ENCODE results near the gene MYH4.

MYH4 gene

GRCh38 chr17:10447026-10447931 lies 22.1 kb downstream of the MYH4 start:
- Histone ChIP-seq H2BK12ac (ENCODE audit: low read length) (no peak overlapping the region), H4K12ac (ENCODE audit: low read depth, low read length) (no peak overlapping the region), H2BK120ac (ENCODE audit: insufficient read depth, low read length, poor library complexity) (no peak overlapping the region), H3K79me2 (ENCODE audit: control insufficient read depth, insufficient read depth, low read length, poor library complexity) (no peaks in the 10 kb centered on the region), H3K9ac (ENCODE audit: low read length) (no peak overlapping the region), H3K36me3 (ENCODE audit: control insufficient read depth in 1 of 2, insufficient read depth in 2 of 2, low read length in 2 of 2) (no peaks in the 10 kb centered on the region), H3K27me3 (ENCODE audit: insufficient read depth, low read length) (no peaks in the 10 kb centered on the region), H2BK5ac (ENCODE audit: low read depth, low read length, poor library complexity) (no peak overlapping the region), H3K27ac (ENCODE audit: low read depth, low read length) (no peak overlapping the region), H3K14ac (ENCODE audit: low read length) (no peak overlapping the region), H3K18ac (ENCODE audit: low read length) (no peak overlapping the region), H3K4ac (ENCODE audit: low read depth, low read length) (no peak overlapping the region), H3K23ac (ENCODE audit: low read length) (no peak overlapping the region), H3K79me1 (ENCODE audit: low read length) (no peaks in the 10 kb centered on the region), H2AFZ (ENCODE audit: insufficient read depth, low read length, poor library complexity) (no peak overlapping the region), H4K8ac (ENCODE audit: low read depth, low read length) (no peak overlapping the region), H3K4me2 (ENCODE audit: low read length) (no peak overlapping the region), H2AK5ac (ENCODE audit: low read length) (no peak overlapping the region), H3K4me1 (ENCODE audit: control insufficient read depth in 1 of 2, insufficient read depth in 2 of 2, low read length in 2 of 2) (no peaks in the 10 kb centered on the region), H3K9me3 (ENCODE audit: insufficient read depth, low read depth, low read length) (no peaks in the 10 kb centered on the region), H3K4me3 (ENCODE audit: low read depth, low read length) (no peak overlapping the region), H4K91ac (ENCODE audit: low read depth, low read length) (no peak overlapping the region)
- no peak for DNase-seq
- WGBS (ENCODE audit: extremely low coverage, insufficient coverage, insufficient read length), result no CpG with 5 or more reads among the region's 7 CpGs

- Histone ChIP-seq H3K4me2 (ENCODE audit: low read length) (no peak overlapping the region), H3K4me3 (ENCODE audit: low read depth, low read length) (no peak overlapping the region), H3K36me3 (ENCODE audit: control insufficient read depth in 1 of 2, insufficient read depth in 2 of 2, low read length in 2 of 2) (no peaks in the 10 kb centered on the region), H2BK5ac (ENCODE audit: low read depth, low read length, poor library complexity) (no peak overlapping the region), H4K8ac (ENCODE audit: low read depth, low read length) (no peak overlapping the region), H3K27ac (ENCODE audit: low read depth, low read length) (no peak overlapping the region), H3K14ac (ENCODE audit: low read length) (no peak overlapping the region), H3K4ac (ENCODE audit: low read depth, low read length) (no peak overlapping the region), H2AFZ (ENCODE audit: insufficient read depth, low read length, poor library complexity) (no peak overlapping the region), H3K18ac (ENCODE audit: low read length) (no peak overlapping the region), H4K91ac (ENCODE audit: low read depth, low read length) (no peak overlapping the region), H3K9me3 (ENCODE audit: insufficient read depth, low read depth, low read length) (no peaks in the 10 kb centered on the region), H3K23ac (ENCODE audit: low read length) (no peak overlapping the region), H2BK120ac (ENCODE audit: insufficient read depth, low read length, poor library complexity) (no peak overlapping the region), H3K4me1 (ENCODE audit: control insufficient read depth in 1 of 2, insufficient read depth in 2 of 2, low read length in 2 of 2) (no peaks in the 10 kb centered on the region), H2BK12ac (ENCODE audit: low read length) (no peak overlapping the region), H4K12ac (ENCODE audit: low read depth, low read length) (no peak overlapping the region), H3K79me2 (ENCODE audit: control insufficient read depth, insufficient read depth, low read length, poor library complexity) (no peaks in the 10 kb centered on the region), H3K9ac (ENCODE audit: low read length) (no peak overlapping the region), H3K79me1 (ENCODE audit: low read length) (no peaks in the 10 kb centered on the region), H3K27me3 (ENCODE audit: insufficient read depth, low read length) (no peaks in the 10 kb centered on the region), H2AK5ac (ENCODE audit: low read length) (no peak overlapping the region)
- WGBS (ENCODE audit: extremely low coverage, insufficient coverage, insufficient read length), result no CpG with 5 or more reads among the region's 1 CpG
- no peak for DNase-seq
Measured at GRCh38 chr17:10439816-10440215, 29.5 kb downstream of the MYH4 start.

- Histone ChIP-seq H3K4ac (ENCODE audit: low read depth, low read length) (no peak overlapping the region), H3K23ac (ENCODE audit: low read length) (no peak overlapping the region), H3K79me1 (ENCODE audit: low read length) (no peaks in the 10 kb centered on the region), H3K18ac (ENCODE audit: low read length) (no peak overlapping the region), H3K27me3 (ENCODE audit: insufficient read depth, low read length) (no peaks in the 10 kb centered on the region), H2BK12ac (ENCODE audit: low read length) (no peak overlapping the region), H3K9ac (ENCODE audit: low read length) (no peak overlapping the region), H3K36me3 (ENCODE audit: control insufficient read depth in 1 of 2, insufficient read depth in 2 of 2, low read length in 2 of 2) (no peaks in the 10 kb centered on the region), H3K14ac (ENCODE audit: low read length) (no peak overlapping the region), H2BK5ac (ENCODE audit: low read depth, low read length, poor library complexity) (no peak overlapping the region), H3K4me1 (ENCODE audit: control insufficient read depth in 1 of 2, insufficient read depth in 2 of 2, low read length in 2 of 2) (no peaks in the 10 kb centered on the region), H4K12ac (ENCODE audit: low read depth, low read length) (no peak overlapping the region), H3K4me3 (ENCODE audit: low read depth, low read length) (no peak overlapping the region), H4K8ac (ENCODE audit: low read depth, low read length) (no peak overlapping the region), H2BK120ac (ENCODE audit: insufficient read depth, low read length, poor library complexity) (no peak overlapping the region), H3K79me2 (ENCODE audit: control insufficient read depth, insufficient read depth, low read length, poor library complexity) (no peaks in the 10 kb centered on the region), H3K4me2 (ENCODE audit: low read length) (no peak overlapping the region), H3K27ac (ENCODE audit: low read depth, low read length) (no peak overlapping the region), H4K91ac (ENCODE audit: low read depth, low read length) (no peak overlapping the region), H2AFZ (ENCODE audit: insufficient read depth, low read length, poor library complexity) (no peak overlapping the region), H3K9me3 (ENCODE audit: insufficient read depth, low read depth, low read length) (no peaks in the 10 kb centered on the region), H2AK5ac (ENCODE audit: low read length) (no peak overlapping the region)
- peak; percentile 17 to 52 for DNase-seq
- no CpG with 5 or more reads among the region's 3 CpGs for WGBS (ENCODE audit: extremely low coverage, insufficient coverage, insufficient read length)
Measured at GRCh38 chr17:10435096-10435495, 34.3 kb downstream of the MYH4 start.

GRCh38 chr17:10429421-10430045 lies 39.8 kb downstream of the MYH4 start:
- H3K14ac ChIP-seq (ENCODE audit: low read length), result no peak overlapping the region
- H3K79me1 ChIP-seq (ENCODE audit: low read length), result no peaks in the 10 kb centered on the region
- no peak overlapping the region for H4K91ac ChIP-seq (ENCODE audit: low read depth, low read length)
- H3K23ac ChIP-seq (ENCODE audit: low read length), result no peak overlapping the region
- H4K8ac ChIP-seq (ENCODE audit: low read depth, low read length), result no peak overlapping the region
- H2AFZ ChIP-seq (ENCODE audit: insufficient read depth, low read length, poor library complexity), result no peak overlapping the region
- H2BK5ac ChIP-seq (ENCODE audit: low read depth, low read length, poor library complexity), result no peak overlapping the region
- no peak overlapping the region for H3K4me2 ChIP-seq (ENCODE audit: low read length)
- no peak overlapping the region for H3K4me3 ChIP-seq (ENCODE audit: low read depth, low read length)
- no peaks in the 10 kb centered on the region for H3K27me3 ChIP-seq (ENCODE audit: insufficient read depth, low read length)
- H3K4ac ChIP-seq (ENCODE audit: low read depth, low read length), result no peak overlapping the region
- H3K9me3 ChIP-seq (ENCODE audit: insufficient read depth, low read depth, low read length), result no peaks in the 10 kb centered on the region
- no peak overlapping the region for H3K18ac ChIP-seq (ENCODE audit: low read length)
- WGBS (ENCODE audit: extremely low coverage, insufficient coverage, insufficient read length), result no CpG with 5 or more reads among the region's 2 CpGs
- H3K9ac ChIP-seq (ENCODE audit: low read length), result no peak overlapping the region
- no peak overlapping the region for H2BK120ac ChIP-seq (ENCODE audit: insufficient read depth, low read length, poor library complexity)
- no peaks in the 10 kb centered on the region for H3K36me3 ChIP-seq (ENCODE audit: control insufficient read depth in 1 of 2, insufficient read depth in 2 of 2, low read length in 2 of 2)
- no peaks in the 10 kb centered on the region for H3K79me2 ChIP-seq (ENCODE audit: control insufficient read depth, insufficient read depth, low read length, poor library complexity)
- DNase-seq, result no peak
- H2AK5ac ChIP-seq (ENCODE audit: low read length), result no peak overlapping the region
- H4K12ac ChIP-seq (ENCODE audit: low read depth, low read length), result no peak overlapping the region
- no peak overlapping the region for H3K27ac ChIP-seq (ENCODE audit: low read depth, low read length)
- H2BK12ac ChIP-seq (ENCODE audit: low read length), result no peak overlapping the region
- no peaks in the 10 kb centered on the region for H3K4me1 ChIP-seq (ENCODE audit: control insufficient read depth in 1 of 2, insufficient read depth in 2 of 2, low read length in 2 of 2)

Measured in trophoblast cell (in vitro differentiated cells and primary cell).